K562 (cell line): Measurements from ENCODE around the gene SPOUT1. TPM values are rescaled to one million over a fixed set of nuclear protein-coding genes. Genes with fewer than 3 reads are reported as not detected.

Source experiments
- CBX8 ChIP-seq: fragments of 200-600 bp; sonication (generic); IDR thresholded peaks from 2 replicates; pipeline ENCODE4 v1.6.1; 2012; ENCODE audit warnings: borderline replicate concordance, mixed run types, low read depth, mild to moderate bottlenecking, moderate library complexity, mixed read lengths, low read length, control low read depth, inconsistent platforms; ENCODE audit not compliant: poor library complexity, severe bottlenecking; ENCODE audit errors: extremely low read depth
- CSDE1 ChIP-seq, 2 experiments: fragments of 450-650 bp; IDR thresholded peaks; 2 replicates each; pipeline ENCODE4 v1.6.1; 2016; ENCODE audit warnings: mild to moderate bottlenecking in 1 of 2
- DDX20 ChIP-seq: fragments of 450-650 bp; IDR thresholded peaks from 2 replicates; pipeline ENCODE4 v1.6.1; 2016; ENCODE audit warnings: missing genetic modification characterization, low read depth, mild to moderate bottlenecking, missing compliant biosample characterization, moderate library complexity
- ETS1 ChIP-seq: conservative IDR thresholded peaks from 2 replicates; pipeline ENCODE4 v1.6.1; 2011; ENCODE audit warnings: low read depth, mild to moderate bottlenecking, low read length; ENCODE audit not compliant: control insufficient read depth
- GTF2E2 ChIP-seq: fragments of 200-800 bp; sonication (Bioruptor generic); IDR thresholded peaks from 2 replicates; pipeline ENCODE4 v1.6.1; 2016; ENCODE audit warnings: missing genetic modification characterization, missing compliant biosample characterization
- KDM5B ChIP-seq: fragments of 200-600 bp; sonication (generic); IDR thresholded peaks from 2 replicates; pipeline ENCODE4 v1.6.1; 2012; ENCODE audit warnings: low read depth, mild to moderate bottlenecking, moderate library complexity, low read length, control low read depth, inconsistent platforms; ENCODE audit not compliant: insufficient replicate concordance
- MECOM ChIP-seq: fragments of 250-450 bp; sonication (Bioruptor Pico); IDR thresholded peaks from 2 replicates; pipeline ENCODE4 v1.8.0; 2022; ENCODE audit warnings: inconsistent platforms
- MYNN ChIP-seq, 2 experiments: sonication (generic); formaldehyde crosslinking in 1 of 2; IDR thresholded peaks; 2 replicates each; pipeline versions ENCODE4 v1.5.0 to v1.6.1; 2016 to 2020; ENCODE audit warnings: antibody characterized with exemption in 1 of 2, missing genetic modification reagents in 1 of 2
- PKNOX1 ChIP-seq: fragments of 450-650 bp; IDR thresholded peaks from 2 replicates; pipeline ENCODE4 v1.6.1; 2016
- RBBP5 ChIP-seq: fragments of 200-600 bp; sonication (generic); IDR thresholded peaks from 2 replicates; pipeline ENCODE4 v1.6.1; 2012; ENCODE audit warnings: borderline replicate concordance, mild to moderate bottlenecking, low read length, control low read depth, inconsistent platforms; ENCODE audit not compliant: insufficient read depth, poor library complexity, severe bottlenecking
- RHOXF2B ChIP-seq: fragments of 250-450 bp; sonication (Bioruptor Pico); conservative IDR thresholded peaks from 2 replicates; pipeline ENCODE4 v1.5.1; 2021
- RNF2 ChIP-seq: sonication (generic); IDR thresholded peaks from 2 replicates; pipeline ENCODE4 v1.6.1; 2016
- SMARCB1 ChIP-seq: IDR thresholded peaks from 2 replicates; pipeline ENCODE4 v1.6.1; 2011; ENCODE audit warnings: improper control_type of control experiment, low read depth; ENCODE audit not compliant: insufficient read length
- TAF7 ChIP-seq: fragments of 450-650 bp; IDR thresholded peaks from 2 replicates; pipeline ENCODE4 v1.6.1; 2016; ENCODE audit warnings: missing genetic modification characterization, missing compliant biosample characterization
- ZBTB11 ChIP-seq, 3 experiments: fragments of 200-800 bp in 1 of 3; fragments of 250-450 bp in 1 of 3; fragments of 450-650 bp in 1 of 3; sonication (Bioruptor Pico) in 1 of 3; sonication (Bioruptor generic) in 1 of 3; formaldehyde crosslinking in 1 of 3; IDR thresholded peaks; 2 replicates each; pipeline versions ENCODE4 v1.6.1 to v1.8.0; 2016 to 2022; ENCODE audit warnings: mild to moderate bottlenecking in 2 of 3, missing genetic modification characterization in 2 of 3, missing compliant biosample characterization in 1 of 3, moderate library complexity in 1 of 3
- ZNF212 ChIP-seq: fragments of 450-650 bp; formaldehyde crosslinking; IDR thresholded peaks from 2 replicates; pipeline ENCODE4 v1.4.0; 2020; ENCODE audit warnings: mild to moderate bottlenecking
- ZNF347 ChIP-seq: fragments of 450-650 bp; formaldehyde crosslinking; IDR thresholded peaks from 2 replicates; pipeline ENCODE4 v1.4.0; 2020; ENCODE audit warnings: low read depth, mild to moderate bottlenecking, moderate library complexity
- ZNF76 ChIP-seq: fragments of 250-450 bp; sonication (Bioruptor Pico); IDR thresholded peaks from 2 replicates; pipeline ENCODE4 v1.4.0; 2020; ENCODE audit warnings: mild to moderate bottlenecking, moderate library complexity, borderline replicate concordance
- ZNF830 ChIP-seq: fragments of 250-450 bp; sonication (Bioruptor Pico); IDR thresholded peaks from 2 replicates; pipeline ENCODE4 v1.5.0; 2021; ENCODE audit warnings: mild to moderate bottlenecking
- polyA plus RNA-seq, 8 experiments: library from polyadenylated mRNA; depleted of rRNA in 4 of 8; stranded (reverse) in 5 of 8; unstranded in 3 of 8; fragments of >200 nt; fragmentation: Nextera tagmentation in 2 of 8; fragmentation: Illumina TruSeq in 1 of 8; extraction: Ambion mirVana in 2 of 8; extraction: Trizol in 1 of 8; gene quantifications; 2 replicates each; pipeline versions ENCODE4 v1.2.1 to v1.2.3, GENCODE V29; 2011 to 2014; ENCODE audit warnings: inconsistent platforms in 1 of 8, missing spikeins in 1 of 8
- total RNA-seq, 7 experiments: library from RNA; depleted of rRNA in 6 of 7; stranded (reverse); fragments of >200 nt in 6 of 7; fragmentation: Illumina TruSeq in 2 of 7; extraction: Trizol in 2 of 7; gene quantifications; 2 replicates each; pipeline versions ENCODE4 v1.2.1 to v1.2.3, GENCODE V29; 2011 to 2021; ENCODE audit warnings: low replicate concordance in 1 of 7
- TF ChIP-seq, protein P1 (sequence below): fragments of 250-450 bp; sonication (Bioruptor Pico); IDR thresholded peaks from 2 replicates; pipeline ENCODE4 v1.8.0; 2022; ENCODE audit warnings: moderate library complexity, mild to moderate bottlenecking, inconsistent platforms

Gene SPOUT1
- total and polyA plus RNA-seq, 9 of the 15 experiments (the other 6 are each of a cell fraction or from before 2014, with no cell fraction given): 10.6 to 121 (median 37.4) TPM

DNA sequence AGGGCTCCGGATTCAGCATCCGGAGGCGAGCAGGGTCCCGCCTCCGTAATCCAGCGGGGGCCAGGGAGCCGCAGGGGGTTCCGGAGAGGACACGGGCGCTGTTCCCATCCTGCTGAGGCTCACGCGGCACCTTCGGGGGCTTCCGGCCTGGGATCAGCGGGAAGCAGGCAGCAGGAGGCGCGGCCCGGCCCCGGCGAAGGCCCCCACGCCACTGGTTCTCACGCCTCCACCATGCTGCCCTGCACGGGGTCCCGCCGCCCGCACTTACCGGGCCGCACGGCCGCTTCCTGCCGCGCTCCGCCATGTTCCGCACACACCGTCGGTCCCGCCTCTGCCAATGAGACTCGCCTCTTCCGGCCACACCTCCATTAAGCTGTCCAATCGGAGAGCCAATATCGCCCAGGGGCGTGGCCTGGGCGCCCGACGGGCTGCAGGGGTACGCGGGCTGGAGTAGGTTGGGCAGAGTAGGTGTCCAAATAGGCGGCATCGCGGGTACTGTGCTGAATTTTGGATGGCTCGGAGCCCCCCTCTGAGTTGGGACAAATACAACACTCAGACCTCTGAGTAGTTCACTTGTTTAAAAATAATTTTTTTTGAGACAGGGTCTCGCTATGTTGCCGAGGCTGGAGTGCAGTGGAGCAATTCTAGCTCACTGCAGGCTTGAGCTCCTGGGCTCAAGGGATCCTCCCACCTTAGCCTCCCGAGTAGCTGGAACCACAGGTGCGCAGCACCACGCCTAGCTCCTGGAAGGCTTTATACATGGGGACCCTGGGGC lies at the start of gene SPOUT1 (continued):
- no peak for TF ChIP-seq CSDE1 (IDR thresholded peaks at IDR 0.05)
- peak; percentile 77 for TF ChIP-seq ETS1
- peak; percentile 84 for TF ChIP-seq KDM5B
- peak in 1 of 3 experiments; percentile 66; a peak in 2 of 6 replicates for TF ChIP-seq ZBTB11 (CRISPR knock-in tag; IDR thresholded peaks at IDR 0.05)
- TF ChIP-seq ZNF830 (CRISPR knock-in tag): no peak
- TF ChIP-seq RBBP5: peak; percentile 97
- no peak for TF ChIP-seq ZNF212 (CRISPR knock-in tag)
- TF ChIP-seq RNF2: no peak
- TF ChIP-seq CBX8: no peak
- TF ChIP-seq, protein P1, sequence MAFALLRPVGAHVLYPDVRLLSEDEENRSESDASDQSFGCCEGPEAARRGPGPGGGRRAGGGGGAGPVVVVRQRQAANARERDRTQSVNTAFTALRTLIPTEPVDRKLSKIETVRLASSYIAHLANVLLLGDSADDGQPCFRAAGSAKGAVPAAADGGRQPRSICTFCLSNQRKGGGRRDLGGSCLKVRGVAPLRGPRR (CRISPR knock-in tag): no peak
- TF ChIP-seq MECOM: no peak
- TF ChIP-seq ZNF76 (CRISPR knock-in tag): no peak
- TF ChIP-seq SMARCB1: no peak
- TF ChIP-seq TAF7 (tag): no peak
- peak; percentile 84; the same call in 1 of the 2 replicates for TF ChIP-seq GTF2E2 (tag)
- TF ChIP-seq DDX20 (tag): no peak
- TF ChIP-seq RHOXF2B (CRISPR knock-in tag): no peak
- TF ChIP-seq MYNN (IDR thresholded peaks at IDR 0.05): no peak
- TF ChIP-seq MYNN (CRISPR knock-in tag; IDR thresholded peaks at IDR 0.05): no peak
- no peak for TF ChIP-seq PKNOX1
- no peak for TF ChIP-seq ZNF347 (CRISPR knock-in tag)
